Spinal cord (tissue), 10 donors: ENCODE data around the gene BCDIN3D. TPM values are rescaled to one million over a fixed set of nuclear protein-coding genes. Genes with fewer than 3 reads are reported as not detected.

Experiments
- DNase-seq, 6 donors: peaks; one replicate each; pipeline versions ENCODE4 v3.0.0 to v3.0.0-alpha.2; 2013 to 2015; ENCODE audit warnings: low spot score in 6 of 6, low read depth in 4 of 6
- H3K27ac ChIP-seq: one replicate; pipeline ENCODE4 v1.5.1; 2013; ENCODE audit warnings: low read depth, low read length, control low read depth
- H3K27me3 ChIP-seq: one replicate; pipeline ENCODE4 v1.6.1; 2013; ENCODE audit warnings: low read length; ENCODE audit not compliant: control insufficient read depth, insufficient read depth
- H3K36me3 ChIP-seq: one replicate; pipeline ENCODE4 v1.6.1; 2013; ENCODE audit warnings: low read length; ENCODE audit not compliant: control insufficient read depth, insufficient read depth
- H3K4me1 ChIP-seq: one replicate; pipeline ENCODE4 v1.6.1; 2013; ENCODE audit warnings: low read length; ENCODE audit not compliant: control insufficient read depth, insufficient read depth
- H3K4me3 ChIP-seq: one replicate; pipeline ENCODE4 v1.5.1; 2013; ENCODE audit warnings: low read depth, low read length, control low read depth
- H3K9me3 ChIP-seq: one replicate; pipeline ENCODE4 v1.6.1; 2013; ENCODE audit warnings: low read length; ENCODE audit not compliant: control insufficient read depth, insufficient read depth
- WGBS: methylation state at CpG from one replicate; pipeline ENCODE4 v1.1.5; 2013; ENCODE audit warnings: missing lambda C conversion rate; ENCODE audit not compliant: insufficient coverage; 5-methylcytosine and 5-hydroxymethylcytosine counted together
- polyA plus RNA-seq, 2 donors: library from polyadenylated mRNA; unstranded; fragments of 120-200 nt; gene quantifications; one replicate each; pipeline ENCODE4 v1.2.1, GENCODE V29; 2013; ENCODE audit not compliant: insufficient read length in 2 of 2
- total RNA-seq, 2 donors: library from RNA; depleted of rRNA in 1 of 2; stranded (reverse); fragments of 120-200 nt in 1 of 2; fragments of >200 nt in 1 of 2; gene quantifications; one replicate each; pipeline versions ENCODE4 v1.2.3 to v1.2.4, GENCODE V29; 2013 to 2014
- donor health status: healthy.

Gene BCDIN3D
- total and polyA plus RNA-seq, 4 donors, result 3.9 to 6.8 (median 6.7) TPM

- no peaks in the 10 kb centered on the region for H3K27me3 ChIP-seq
- H3K9me3 ChIP-seq, result no peaks in the 10 kb centered on the region
- peaks cover 14% of the 10 kb centered on the region for H3K4me1 ChIP-seq
- no peak for DNase-seq
- 87% methylated on average over 10 of the region's 12 CpGs for WGBS
- no peak overlapping the region for H3K27ac ChIP-seq
- H3K4me3 ChIP-seq, result no peak overlapping the region
- H3K36me3 ChIP-seq, result peaks cover 82% of the 10 kb centered on the region
These were observed 39.0 kb downstream of the BCDIN3D start for GRCh38 chr12:49803693-49804450.

- no peaks in the 10 kb centered on the region for H3K9me3 ChIP-seq
- H3K27ac ChIP-seq, result no peak overlapping the region
- no peaks in the 10 kb centered on the region for H3K4me1 ChIP-seq
- DNase-seq, result no peak
- peaks cover 91% of the 10 kb centered on the region for H3K36me3 ChIP-seq
- H3K27me3 ChIP-seq, result no peaks in the 10 kb centered on the region
- WGBS, result 85% methylated on average over 13 of the region's 17 CpGs
- no peak overlapping the region for H3K4me3 ChIP-seq
These were observed 41.5 kb downstream of the BCDIN3D start for GRCh38 chr12:49801141-49802063.

- no peaks in the 10 kb centered on the region for H3K9me3 ChIP-seq
- WGBS, result 85% methylated on average over 8 of the region's 11 CpGs
- no peaks in the 10 kb centered on the region for H3K4me1 ChIP-seq
- H3K4me3 ChIP-seq, result no peak overlapping the region
- no peak for DNase-seq
- H3K27me3 ChIP-seq, result no peaks in the 10 kb centered on the region
- no peak overlapping the region for H3K27ac ChIP-seq
- peaks cover 95% of the 10 kb centered on the region for H3K36me3 ChIP-seq
These were observed 42.3 kb downstream of the BCDIN3D start for GRCh38 chr12:49800421-49801140.

GRCh38 chr12:49798934-49799333, 44.0 kb downstream of the BCDIN3D start:
- Histone ChIP-seq H3K4me1 (no peaks in the 10 kb centered on the region), H3K36me3 (peaks cover 96% of the 10 kb centered on the region), H3K4me3 (no peak overlapping the region), H3K27me3 (no peaks in the 10 kb centered on the region), H3K27ac (no peak overlapping the region), H3K9me3 (no peaks in the 10 kb centered on the region)
- WGBS, result 72% methylated on average over 2 of the region's 2 CpGs
- no peak for DNase-seq

GRCh38 chr12:49798248-49798647, 44.7 kb downstream of the BCDIN3D start:
- H3K4me1 ChIP-seq, result no peaks in the 10 kb centered on the region
- no peak for DNase-seq
- WGBS, result 92% methylated on average over 5 of the region's 7 CpGs
- H3K36me3 ChIP-seq, result peaks cover 96% of the 10 kb centered on the region
- no peaks in the 10 kb centered on the region for H3K9me3 ChIP-seq
- no peaks in the 10 kb centered on the region for H3K27me3 ChIP-seq
- no peak overlapping the region for H3K4me3 ChIP-seq
- H3K27ac ChIP-seq, result no peak overlapping the region

GRCh38 chr12:49797449-49797776, 45.5 kb downstream of the BCDIN3D start:
- no peak overlapping the region for H3K27ac ChIP-seq
- DNase-seq, result no peak
- no peaks in the 10 kb centered on the region for H3K4me1 ChIP-seq

GRCh38 chr12:49796606-49797448, 46.1 kb downstream of the BCDIN3D start:
- H3K36me3 ChIP-seq, result peaks cover 96% of the 10 kb centered on the region
- WGBS, result 92% methylated on average over 15 of the region's 17 CpGs
- no peak for DNase-seq
- H3K27me3 ChIP-seq, result no peaks in the 10 kb centered on the region
- H3K4me3 ChIP-seq, result no peak overlapping the region
- no peaks in the 10 kb centered on the region for H3K9me3 ChIP-seq
- H3K4me1 ChIP-seq, result no peaks in the 10 kb centered on the region
- H3K27ac ChIP-seq, result no peak overlapping the region

More at GRCh38 chr12:49797449-49797776, 45.5 kb downstream of the BCDIN3D start:
- H3K4me3 ChIP-seq, result no peak overlapping the region
- no peaks in the 10 kb centered on the region for H3K27me3 ChIP-seq
- H3K36me3 ChIP-seq, result peaks cover 96% of the 10 kb centered on the region
- WGBS, result 100% methylated on average over 1 of the region's 2 CpGs
- H3K9me3 ChIP-seq, result no peaks in the 10 kb centered on the region

- peaks cover 3% of the 10 kb centered on the region for H3K4me1 ChIP-seq
- peaks cover 96% of the 10 kb centered on the region for H3K36me3 ChIP-seq
- H3K27me3 ChIP-seq, result no peaks in the 10 kb centered on the region
- 91% methylated on average over 12 of the region's 12 CpGs for WGBS
- H3K27ac ChIP-seq, result no peak overlapping the region
- DNase-seq, result no peak
- no peak overlapping the region for H3K4me3 ChIP-seq
- no peaks in the 10 kb centered on the region for H3K9me3 ChIP-seq
These were observed 46.8 kb downstream of the BCDIN3D start for GRCh38 chr12:49796155-49796554.

- Histone ChIP-seq H3K36me3 (peaks cover 96% of the 10 kb centered on the region), H3K4me1 (peaks cover 3% of the 10 kb centered on the region), H3K27ac (no peak overlapping the region), H3K9me3 (no peaks in the 10 kb centered on the region), H3K4me3 (no peak overlapping the region), H3K27me3 (no peaks in the 10 kb centered on the region)
- no peak for DNase-seq
- WGBS, result 93% methylated on average over 11 of the region's 12 CpGs
These were observed 47.2 kb downstream of the BCDIN3D start for GRCh38 chr12:49795654-49796105.
